Keratinocyte (primary cell): ENCODE measurements around the gene CNTNAP5.

Experiments used
- CTCF ChIP-seq, 3 experiments: IDR thresholded peaks in 1 of 3; conservative IDR thresholded peaks in 1 of 3; optimal IDR thresholded peaks in 1 of 3; 2 replicates in 2 of 3; 3 replicates in 1 of 3; pipeline versions ENCODE3 to v1.5.1; 2011; ENCODE audit warnings: low read length in 3 of 3, mild to moderate bottlenecking in 3 of 3, moderate library complexity in 2 of 3, control low read depth in 1 of 3, inconsistent platforms in 1 of 3; ENCODE audit not compliant: insufficient read depth in 2 of 3; ENCODE audit errors: extremely low read depth in 1 of 3
- EZH2 ChIP-seq: IDR thresholded peaks from one replicate; pipeline ENCODE4 v1.6.1; 2012; ENCODE audit warnings: inconsistent platforms, mild to moderate bottlenecking, low read length, moderate library complexity

- TF ChIP-seq CTCF (optimal IDR thresholded peaks at IDR 0.05 in 1 of 3, IDR thresholded peaks at IDR 0.05 in 1 of 3, conservative IDR thresholded peaks at IDR 0.05 in 1 of 3; ENCODE audit: extremely low read depth in 1 of 3, insufficient read depth in 2 of 3, low read length in 3 of 3): no peak
- TF ChIP-seq EZH2: no peak
Measured at GRCh38 chr2:124165698-124166097, 140.6 kb downstream of the CNTNAP5 start.
